Measurements from ENCODE around the gene BLMH.

DNA sequence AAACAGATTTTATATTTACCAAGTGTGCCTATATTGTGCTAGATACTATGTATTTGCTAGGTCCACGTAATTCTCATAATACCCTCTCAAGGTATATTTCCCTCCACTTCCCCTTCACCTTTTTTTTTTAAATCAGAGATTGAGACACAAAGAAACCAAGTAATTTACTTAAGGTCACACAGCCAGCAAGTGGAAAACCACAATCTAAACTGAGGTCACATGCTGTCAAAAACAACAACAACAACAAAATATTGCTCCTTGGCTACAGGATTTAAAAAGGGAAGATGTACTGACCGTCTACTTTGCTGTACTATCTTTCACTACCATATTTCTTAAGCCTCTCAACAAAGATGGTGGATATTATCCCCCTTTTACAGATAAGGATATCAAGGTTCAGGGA, 15.8 kb downstream of the BLMH start:
- TF ChIP-seq, protein P1, sequence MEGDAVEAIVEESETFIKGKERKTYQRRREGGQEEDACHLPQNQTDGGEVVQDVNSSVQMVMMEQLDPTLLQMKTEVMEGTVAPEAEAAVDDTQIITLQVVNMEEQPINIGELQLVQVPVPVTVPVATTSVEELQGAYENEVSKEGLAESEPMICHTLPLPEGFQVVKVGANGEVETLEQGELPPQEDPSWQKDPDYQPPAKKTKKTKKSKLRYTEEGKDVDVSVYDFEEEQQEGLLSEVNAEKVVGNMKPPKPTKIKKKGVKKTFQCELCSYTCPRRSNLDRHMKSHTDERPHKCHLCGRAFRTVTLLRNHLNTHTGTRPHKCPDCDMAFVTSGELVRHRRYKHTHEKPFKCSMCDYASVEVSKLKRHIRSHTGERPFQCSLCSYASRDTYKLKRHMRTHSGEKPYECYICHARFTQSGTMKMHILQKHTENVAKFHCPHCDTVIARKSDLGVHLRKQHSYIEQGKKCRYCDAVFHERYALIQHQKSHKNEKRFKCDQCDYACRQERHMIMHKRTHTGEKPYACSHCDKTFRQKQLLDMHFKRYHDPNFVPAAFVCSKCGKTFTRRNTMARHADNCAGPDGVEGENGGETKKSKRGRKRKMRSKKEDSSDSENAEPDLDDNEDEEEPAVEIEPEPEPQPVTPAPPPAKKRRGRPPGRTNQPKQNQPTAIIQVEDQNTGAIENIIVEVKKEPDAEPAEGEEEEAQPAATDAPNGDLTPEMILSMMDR (conservative IDR thresholded peaks at IDR 0.05 in 1 of 2, IDR thresholded peaks at IDR 0.05 in 1 of 2; ENCODE audit: low read depth in 1 of 2, low read length in 2 of 2): no peak
- no peak for TF ChIP-seq EZH2 (IDR thresholded peaks at IDR 0.05; ENCODE audit: low read length, missing control alignments)

Measured in fibroblast of lung (primary cell).